ENCODE results near the gene PITPNB. TPM values are rescaled to one million over a fixed set of nuclear protein-coding genes. Genes with fewer than 3 reads are reported as not detected.

Gene PITPNB
- polyA plus RNA-seq, 1 donor (not counting 4 experiments of a cell fraction or from before 2014, with no cell fraction given) = 81.6 TPM

GRCh38 chr22:27863556-27863955 lies 55.5 kb downstream of the PITPNB start:
- no peak overlapping the region for H3K4me2 ChIP-seq (ENCODE audit: control insufficient read depth, extremely low read depth, insufficient read depth, low read depth, low read length)
- FAIRE-seq (no peak), DNase-seq (ENCODE audit: low read depth, low spot score) (no peak)
- H3K79me2 ChIP-seq (ENCODE audit: control insufficient read depth, insufficient read depth, low read length) = peaks cover 31% of the 10 kb centered on the region
- no peak overlapping the region for H3K4me3 ChIP-seq (ENCODE audit: control insufficient read depth in 2 of 3, extremely low read depth in 1 of 3, insufficient read depth in 2 of 3, low read depth in 1 of 3, low read length in 3 of 3)
- peaks cover 5% of the 10 kb centered on the region for H4K20me1 ChIP-seq (ENCODE audit: control insufficient read depth, extremely low read depth, insufficient read depth, low read length)
- H3K9ac ChIP-seq (ENCODE audit: control insufficient read depth, extremely low read depth, insufficient read depth, low read length) = no peak overlapping the region
- dilution Hi-C loops (cut with MboI; ENCODE audit: extremely low pct_ligation_motif_present, low sequenced_read_pairs) = no loop called here
- H3K9me1 ChIP-seq (ENCODE audit: control insufficient read depth, extremely low read depth, insufficient read depth, low read length) = no peaks in the 10 kb centered on the region
- peaks cover 8 to 36% of the 10 kb centered on the region in 2 experiments for H3K36me3 ChIP-seq (ENCODE audit: control insufficient read depth in 2 of 2, extremely low read depth in 1 of 2, insufficient read depth in 2 of 2, low read length in 2 of 2)
- no peaks in the 10 kb centered on the region for H3K9me3 ChIP-seq (ENCODE audit: control insufficient read depth, low read depth, low read length)
- TF ChIP-seq, protein P1, sequence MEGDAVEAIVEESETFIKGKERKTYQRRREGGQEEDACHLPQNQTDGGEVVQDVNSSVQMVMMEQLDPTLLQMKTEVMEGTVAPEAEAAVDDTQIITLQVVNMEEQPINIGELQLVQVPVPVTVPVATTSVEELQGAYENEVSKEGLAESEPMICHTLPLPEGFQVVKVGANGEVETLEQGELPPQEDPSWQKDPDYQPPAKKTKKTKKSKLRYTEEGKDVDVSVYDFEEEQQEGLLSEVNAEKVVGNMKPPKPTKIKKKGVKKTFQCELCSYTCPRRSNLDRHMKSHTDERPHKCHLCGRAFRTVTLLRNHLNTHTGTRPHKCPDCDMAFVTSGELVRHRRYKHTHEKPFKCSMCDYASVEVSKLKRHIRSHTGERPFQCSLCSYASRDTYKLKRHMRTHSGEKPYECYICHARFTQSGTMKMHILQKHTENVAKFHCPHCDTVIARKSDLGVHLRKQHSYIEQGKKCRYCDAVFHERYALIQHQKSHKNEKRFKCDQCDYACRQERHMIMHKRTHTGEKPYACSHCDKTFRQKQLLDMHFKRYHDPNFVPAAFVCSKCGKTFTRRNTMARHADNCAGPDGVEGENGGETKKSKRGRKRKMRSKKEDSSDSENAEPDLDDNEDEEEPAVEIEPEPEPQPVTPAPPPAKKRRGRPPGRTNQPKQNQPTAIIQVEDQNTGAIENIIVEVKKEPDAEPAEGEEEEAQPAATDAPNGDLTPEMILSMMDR (optimal IDR thresholded peaks at IDR 0.05 in 1 of 3, IDR thresholded peaks at IDR 0.05 in 1 of 3, conservative IDR thresholded peaks at IDR 0.05 in 1 of 3; ENCODE audit: extremely low read depth in 1 of 3, insufficient read depth in 2 of 3, low read length in 3 of 3) = no peak
- no peak for TF ChIP-seq EZH2 (IDR thresholded peaks at IDR 0.05; ENCODE audit: low read length)
- H3K4me1 ChIP-seq (ENCODE audit: control insufficient read depth, extremely low read depth, insufficient read depth, low read length) = peaks cover 25% of the 10 kb centered on the region
- no peak overlapping the region for H3K27ac ChIP-seq (ENCODE audit: control insufficient read depth, insufficient read depth, low read length)
- no peak overlapping the region for H2AFZ ChIP-seq (ENCODE audit: control insufficient read depth, low read length)
- H3K27me3 ChIP-seq (ENCODE audit: control insufficient read depth, extremely low read depth, insufficient read depth, low read length) = no peaks in the 10 kb centered on the region

- Histone ChIP-seq H3K4me2 (ENCODE audit: control insufficient read depth, extremely low read depth, insufficient read depth, low read depth, low read length) (no peak overlapping the region), H3K4me1 (ENCODE audit: control insufficient read depth, extremely low read depth, insufficient read depth, low read length) (peaks cover 21% of the 10 kb centered on the region), H3K27ac (ENCODE audit: control insufficient read depth, insufficient read depth, low read length) (no peak overlapping the region), H4K20me1 (ENCODE audit: control insufficient read depth, extremely low read depth, insufficient read depth, low read length) (peaks cover 5% of the 10 kb centered on the region), H3K9me1 (ENCODE audit: control insufficient read depth, extremely low read depth, insufficient read depth, low read length) (no peaks in the 10 kb centered on the region), H3K9me3 (ENCODE audit: control insufficient read depth, low read depth, low read length) (no peaks in the 10 kb centered on the region), H3K9ac (ENCODE audit: control insufficient read depth, extremely low read depth, insufficient read depth, low read length) (no peak overlapping the region), H3K4me3 (ENCODE audit: control insufficient read depth in 2 of 3, extremely low read depth in 1 of 3, insufficient read depth in 2 of 3, low read depth in 1 of 3, low read length in 3 of 3) (no peak overlapping the region), H3K36me3 (ENCODE audit: control insufficient read depth in 2 of 2, extremely low read depth in 1 of 2, insufficient read depth in 2 of 2, low read length in 2 of 2) (peaks cover 10 to 39% of the 10 kb centered on the region in 2 experiments), H3K79me2 (ENCODE audit: control insufficient read depth, insufficient read depth, low read length) (peaks cover 28% of the 10 kb centered on the region), H2AFZ (ENCODE audit: control insufficient read depth, low read length) (no peak overlapping the region), H3K27me3 (ENCODE audit: control insufficient read depth, extremely low read depth, insufficient read depth, low read length) (no peaks in the 10 kb centered on the region)
- peak; percentile 49 for FAIRE-seq
- DNase-seq (ENCODE audit: low read depth, low spot score) = no peak
- TF ChIP-seq EZH2 (IDR thresholded peaks at IDR 0.05; ENCODE audit: low read length) = no peak
- TF ChIP-seq, protein P1 (optimal IDR thresholded peaks at IDR 0.05 in 1 of 3, IDR thresholded peaks at IDR 0.05 in 1 of 3, conservative IDR thresholded peaks at IDR 0.05 in 1 of 3; ENCODE audit: extremely low read depth in 1 of 3, insufficient read depth in 2 of 3, low read length in 3 of 3) = no peak
- dilution Hi-C loops (cut with MboI; ENCODE audit: extremely low pct_ligation_motif_present, low sequenced_read_pairs) = no loop called here
Measured at GRCh38 chr22:27863001-27863400, 56.1 kb downstream of the PITPNB start.

Measured in keratinocyte (primary cell).